GM12891 (cell line): ENCODE measurements around the gene B4GALT5.

ENCODE experiments used
- POLR2A ChIP-seq: IDR thresholded peaks from 2 replicates; pipeline ENCODE4 v1.6.1; 2011; ENCODE audit warnings: low read depth, low read length, control low read depth
- POLR2AphosphoS5 ChIP-seq: IDR thresholded peaks from 2 replicates; pipeline ENCODE4 v1.6.1; 2011; ENCODE audit warnings: low read depth, low read length, control low read depth
- SPI1 ChIP-seq: IDR thresholded peaks from 2 replicates; pipeline ENCODE4 v1.6.1; 2011; ENCODE audit warnings: low read depth, low read length, control low read depth
- TAF1 ChIP-seq: IDR thresholded peaks from 2 replicates; pipeline ENCODE4 v1.6.1; 2011; ENCODE audit warnings: low read depth, low read length, control low read depth

DNA sequence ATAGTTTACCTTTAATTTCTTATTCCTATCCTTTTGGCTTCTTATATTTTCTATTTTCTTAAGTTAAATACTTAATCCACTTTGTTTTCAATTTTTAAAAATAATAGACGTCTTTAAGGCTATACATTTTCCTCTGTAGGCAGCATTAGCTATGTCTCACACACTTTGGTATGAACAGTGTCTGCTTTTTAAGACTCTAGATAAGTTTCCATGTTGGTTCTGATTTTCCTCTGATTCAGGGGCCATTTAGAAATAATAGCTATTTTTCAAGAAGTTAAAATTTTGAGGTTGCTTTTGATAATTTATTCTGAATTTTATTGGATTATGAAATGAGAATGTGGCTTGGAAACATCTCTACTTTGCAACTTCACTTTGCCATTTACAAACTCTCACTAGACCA lies 91.4 kb downstream of the B4GALT5 start:
- TF ChIP-seq POLR2AphosphoS5 = no peak
- no peak for TF ChIP-seq SPI1
- TF ChIP-seq POLR2A = no peak
- no peak for TF ChIP-seq TAF1
